ENCODE measurements around the gene BRME1.

The BRME1 gene

DNA sequence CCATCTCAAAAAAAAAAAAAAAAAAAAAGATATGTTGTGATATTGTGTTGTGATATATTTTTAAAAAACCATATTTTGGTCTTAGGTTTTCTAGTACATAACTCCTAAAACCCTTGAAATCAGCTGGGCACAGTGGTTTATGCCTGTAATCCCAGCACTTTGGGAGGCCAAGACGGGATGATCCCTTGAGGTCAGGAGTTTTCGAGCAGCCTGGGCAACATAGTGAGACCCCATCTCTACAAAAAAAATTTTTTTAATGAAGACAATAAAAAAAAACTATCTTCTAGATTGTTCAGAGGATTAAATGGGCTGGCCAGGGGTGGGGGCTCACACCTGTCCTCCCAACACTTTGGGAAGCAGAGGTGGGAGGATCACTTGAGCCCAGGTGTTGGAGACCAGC, 45.1 kb upstream of the BRME1 start:
- H3K27ac ChIP-seq, result no peak overlapping the region
- H3K9me3 ChIP-seq (ENCODE audit: severe bottlenecking), result no peaks in the 10 kb centered on the region
- H3K4me3 ChIP-seq (ENCODE audit: low read depth, low read length), result no peak overlapping the region
- DNase-seq, result no peak
- peaks cover 19% of the 10 kb centered on the region for H3K36me3 ChIP-seq
- H3K27me3 ChIP-seq (ENCODE audit: insufficient read depth, low read depth, severe bottlenecking), result no peaks in the 10 kb centered on the region
- TF ChIP-seq, protein P1, sequence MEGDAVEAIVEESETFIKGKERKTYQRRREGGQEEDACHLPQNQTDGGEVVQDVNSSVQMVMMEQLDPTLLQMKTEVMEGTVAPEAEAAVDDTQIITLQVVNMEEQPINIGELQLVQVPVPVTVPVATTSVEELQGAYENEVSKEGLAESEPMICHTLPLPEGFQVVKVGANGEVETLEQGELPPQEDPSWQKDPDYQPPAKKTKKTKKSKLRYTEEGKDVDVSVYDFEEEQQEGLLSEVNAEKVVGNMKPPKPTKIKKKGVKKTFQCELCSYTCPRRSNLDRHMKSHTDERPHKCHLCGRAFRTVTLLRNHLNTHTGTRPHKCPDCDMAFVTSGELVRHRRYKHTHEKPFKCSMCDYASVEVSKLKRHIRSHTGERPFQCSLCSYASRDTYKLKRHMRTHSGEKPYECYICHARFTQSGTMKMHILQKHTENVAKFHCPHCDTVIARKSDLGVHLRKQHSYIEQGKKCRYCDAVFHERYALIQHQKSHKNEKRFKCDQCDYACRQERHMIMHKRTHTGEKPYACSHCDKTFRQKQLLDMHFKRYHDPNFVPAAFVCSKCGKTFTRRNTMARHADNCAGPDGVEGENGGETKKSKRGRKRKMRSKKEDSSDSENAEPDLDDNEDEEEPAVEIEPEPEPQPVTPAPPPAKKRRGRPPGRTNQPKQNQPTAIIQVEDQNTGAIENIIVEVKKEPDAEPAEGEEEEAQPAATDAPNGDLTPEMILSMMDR (IDR thresholded peaks at IDR 0.05; ENCODE audit: low read depth, low read length), result no peak

DNA sequence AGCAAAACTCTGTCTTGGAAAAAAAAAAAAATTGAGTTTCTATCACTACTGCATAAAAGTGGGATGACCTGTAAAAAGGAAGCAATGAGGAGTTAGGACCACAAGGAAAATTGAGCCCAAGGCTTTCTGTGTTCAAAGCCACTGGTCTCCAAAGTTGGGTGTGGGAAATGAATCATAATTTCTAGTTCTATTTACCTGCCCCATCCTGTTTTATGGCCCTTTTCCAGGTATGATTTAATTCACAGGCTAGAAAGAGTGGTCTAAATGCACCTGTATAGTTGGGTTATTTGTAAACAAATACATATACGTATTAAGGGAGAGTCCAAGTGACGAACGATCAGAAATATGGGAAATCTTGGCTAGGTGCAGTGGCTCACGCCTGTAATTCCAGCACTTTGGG, 40.5 kb upstream of the BRME1 start:
- no peaks in the 10 kb centered on the region for H3K27me3 ChIP-seq (ENCODE audit: insufficient read depth, low read depth, severe bottlenecking)
- no peak for DNase-seq
- H3K4me3 ChIP-seq (ENCODE audit: low read depth, low read length), result no peak overlapping the region
- peaks cover 3% of the 10 kb centered on the region for H3K9me3 ChIP-seq (ENCODE audit: severe bottlenecking)
- no peaks in the 10 kb centered on the region for H3K36me3 ChIP-seq
- no peak overlapping the region for H3K27ac ChIP-seq
- TF ChIP-seq, protein P1 (IDR thresholded peaks at IDR 0.05; ENCODE audit: low read depth, low read length), result no peak

- DNase-seq, result no peak
- Histone ChIP-seq H3K9me3 (ENCODE audit: severe bottlenecking) (peaks cover 3% of the 10 kb centered on the region), H3K36me3 (no peaks in the 10 kb centered on the region)
These were observed 36.2 kb upstream of the BRME1 start for GRCh38 chr19:13942023-13942684.

GRCh38 chr19:13938301-13939064, 32.6 kb upstream of the BRME1 start, which contains the start of gene PODNL1:
PODNL1 (minus strand) TSS chr19:13938417; CDS start chr19:13938181, 236 bp downstream.
- Histone ChIP-seq H3K27me3 (ENCODE audit: insufficient read depth, low read depth, severe bottlenecking) (no peaks in the 10 kb centered on the region), H3K9me3 (ENCODE audit: severe bottlenecking) (peaks cover 3% of the 10 kb centered on the region), H3K4me3 (ENCODE audit: low read depth, low read length) (no peak within 1 kb of the TSS), H3K36me3 (no peaks in the 10 kb centered on the region), H3K27ac (no peak within 1 kb of the TSS)
- DNase-seq, result no peak
- TF ChIP-seq, protein P1 (IDR thresholded peaks at IDR 0.05; ENCODE audit: low read depth, low read length), result no peak

More at GRCh38 chr19:13942023-13942684, 36.2 kb upstream of the BRME1 start:
- TF ChIP-seq, protein P1 (IDR thresholded peaks at IDR 0.05; ENCODE audit: low read depth, low read length), result no peak
- no peak overlapping the region for H3K4me3 ChIP-seq (ENCODE audit: low read depth, low read length)
- H3K27me3 ChIP-seq (ENCODE audit: insufficient read depth, low read depth, severe bottlenecking), result no peaks in the 10 kb centered on the region
- no peak overlapping the region for H3K27ac ChIP-seq

DNA sequence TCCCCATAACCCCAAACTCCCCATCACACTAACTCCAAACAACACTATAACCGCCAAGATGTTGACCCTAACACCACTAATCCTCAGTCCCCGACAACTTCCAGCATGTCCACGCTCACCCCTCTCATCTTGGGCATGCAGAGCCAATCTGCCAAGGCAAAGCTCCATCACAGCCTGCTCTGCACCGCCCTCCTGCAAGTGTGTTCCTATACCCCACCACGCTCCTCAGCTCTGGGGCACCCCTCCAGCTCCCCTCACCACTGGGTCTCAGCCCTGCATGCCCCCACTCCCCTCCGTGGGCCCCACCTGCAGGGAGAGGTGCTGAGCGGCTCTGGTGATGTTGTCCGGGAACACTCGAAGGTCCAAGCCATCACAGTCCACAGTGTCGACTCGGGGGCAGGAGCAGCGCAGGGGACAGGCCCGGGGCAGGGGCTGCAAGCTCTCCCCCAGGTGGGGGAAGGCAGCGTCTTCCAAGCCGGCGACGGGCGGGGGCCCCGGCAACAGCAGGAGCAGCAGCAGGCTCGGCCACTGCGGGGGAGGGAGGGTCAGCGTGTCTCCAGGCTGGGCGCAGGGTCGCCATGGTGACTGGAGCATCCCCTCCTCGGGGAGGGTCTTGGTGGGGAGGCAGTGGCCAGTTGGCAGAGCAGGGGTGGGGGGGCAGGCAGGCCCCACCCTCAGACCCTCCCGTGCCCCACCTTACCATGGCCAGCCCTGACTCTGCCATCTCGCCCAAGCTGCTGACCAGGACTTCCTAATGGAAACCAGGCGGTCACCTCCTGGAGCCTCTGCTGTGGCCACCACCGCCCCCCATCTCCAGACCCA, 31.8 kb upstream of the BRME1 start:
- Histone ChIP-seq H3K36me3 (no peaks in the 10 kb centered on the region), H3K27me3 (ENCODE audit: insufficient read depth, low read depth, severe bottlenecking) (no peaks in the 10 kb centered on the region), H3K27ac (no peak overlapping the region), H3K9me3 (ENCODE audit: severe bottlenecking) (peaks cover 2% of the 10 kb centered on the region), H3K4me3 (ENCODE audit: low read depth, low read length) (no peak overlapping the region)
- DNase-seq, result peak; percentile 28
- TF ChIP-seq, protein P1 (IDR thresholded peaks at IDR 0.05; ENCODE audit: low read depth, low read length), result no peak

Measured in WERI-Rb-1 (cell line).